IPS DF 6.9 (cell line): ENCODE measurements around the gene LGALS1.
"Not testable (repeated sequence)": the region's sequence is repeated elsewhere in the genome, so short reads cannot be mapped to it uniquely, and the experiment has no call there.

Source experiments
- DNase-seq: peaks from one replicate; pipeline ENCODE4 v3.0.0-alpha.2; 2013; ENCODE audit warnings: low read depth, low spot score
- H3K27ac ChIP-seq: one replicate; pipeline ENCODE4 v1.5.1; 2013; ENCODE audit warnings: low read length, control low read depth
- H3K27me3 ChIP-seq: 2 replicates; pipeline ENCODE4 v1.6.1; 2013; ENCODE audit warnings: mild to moderate bottlenecking, low read length; ENCODE audit not compliant: control insufficient read depth, insufficient read depth
- H3K36me3 ChIP-seq: 2 replicates; pipeline ENCODE4 v1.6.1; 2013; ENCODE audit warnings: low read length; ENCODE audit not compliant: control insufficient read depth, insufficient read depth
- H3K4me1 ChIP-seq: 2 replicates; pipeline ENCODE4 v1.6.1; 2013; ENCODE audit warnings: low read length; ENCODE audit not compliant: control insufficient read depth, insufficient read depth
- H3K4me3 ChIP-seq: 2 replicates; pipeline ENCODE4 v1.5.1; 2013; ENCODE audit warnings: mild to moderate bottlenecking, low read length
- H3K9me3 ChIP-seq: 2 replicates; pipeline ENCODE4 v1.6.1; 2013; ENCODE audit warnings: low read length, inconsistent platforms; ENCODE audit not compliant: control insufficient read depth, insufficient read depth
- WGBS: extraction: QIAGEN DNeasy Blood & Tissue Kit; methylation state at CpG from one replicate; pipeline ENCODE4 v1.1.7; 2013; ENCODE audit warnings: mixed read lengths, missing lambda C conversion rate; ENCODE audit not compliant: insufficient read length, insufficient coverage; 5-methylcytosine and 5-hydroxymethylcytosine counted together

The LGALS1 gene

GRCh38 chr22:37655252-37655563, 20.2 kb upstream of the LGALS1 start:
- Histone ChIP-seq H3K4me1 (peaks cover 4% of the 10 kb centered on the region; the same call in 1 of the 2 replicates), H3K36me3 (peaks cover 15% of the 10 kb centered on the region), H3K4me3 (no peak overlapping the region), H3K9me3 (no peaks in the 10 kb centered on the region), H3K27me3 (no peaks in the 10 kb centered on the region), H3K27ac (no peak overlapping the region)
- DNase-seq, result no peak
- no CpG with 5 or more reads among the region's 17 CpGs for WGBS

GRCh38 chr22:37656583-37656982, 18.9 kb upstream of the LGALS1 start:
- H3K36me3 ChIP-seq, H3K27me3 ChIP-seq, H3K4me3 ChIP-seq, H3K9me3 ChIP-seq, H3K27ac ChIP-seq, H3K4me1 ChIP-seq, DNase-seq: not testable (repeated sequence)
- no CpG with 5 or more reads among the region's 4 CpGs for WGBS

- peaks cover 4% of the 10 kb centered on the region; the same call in 1 of the 2 replicates for H3K4me1 ChIP-seq
- H3K27me3 ChIP-seq, result no peaks in the 10 kb centered on the region
- no peaks in the 10 kb centered on the region for H3K9me3 ChIP-seq
- no peak overlapping the region for H3K27ac ChIP-seq
- peak overlapping the region; percentile 38; the same call in 1 of the 2 replicates for H3K4me3 ChIP-seq
- no peak for DNase-seq
- no CpG with 5 or more reads among the region's 6 CpGs for WGBS
- H3K36me3 ChIP-seq, result peaks cover 4% of the 10 kb centered on the region; the same call in 1 of the 2 replicates
These were observed 17.8 kb upstream of the LGALS1 start for GRCh38 chr22:37657590-37658132.

GRCh38 chr22:37658133-37659065, 17.0 kb upstream of the LGALS1 start, which contains the start of gene PDXP:
Gene PDXP (plus strand): TSS chr22:37658723. CDS start chr22:37658783, 60 bp downstream.
- Histone ChIP-seq H3K4me1 (peaks cover 4% of the 10 kb centered on the region; the same call in 1 of the 2 replicates), H3K27me3 (no peaks in the 10 kb centered on the region), H3K9me3 (no peaks in the 10 kb centered on the region), H3K27ac (no peak within 1 kb of the TSS), H3K36me3 (peaks cover 2% of the 10 kb centered on the region; the same call in 1 of the 2 replicates), H3K4me3 (peak within 1 kb of the TSS; percentile 91)
- DNase-seq, result peak; percentile 99
- WGBS, result no CpG with 5 or more reads among the region's 101 CpGs

GRCh38 chr22:37659066-37659896, 16.2 kb upstream of the LGALS1 start:
- H3K9me3 ChIP-seq, result no peaks in the 10 kb centered on the region
- no peak overlapping the region for H3K27ac ChIP-seq
- peaks cover 4% of the 10 kb centered on the region; the same call in 1 of the 2 replicates for H3K4me1 ChIP-seq
- H3K4me3 ChIP-seq, result peak overlapping the region; percentile 91
- no peak for DNase-seq
- no peaks in the 10 kb centered on the region; the same call in 1 of the 2 replicates for H3K36me3 ChIP-seq
- H3K27me3 ChIP-seq, result no peaks in the 10 kb centered on the region
- WGBS, result no CpG with 5 or more reads among the region's 68 CpGs

GRCh38 chr22:37659897-37660708, 15.3 kb upstream of the LGALS1 start:
- Histone ChIP-seq H3K4me3 (peak overlapping the region; percentile 91; the same call in 1 of the 2 replicates), H3K36me3 (peaks cover under 1% of the 10 kb centered on the region), H3K27me3 (no peaks in the 10 kb centered on the region), H3K9me3 (no peaks in the 10 kb centered on the region), H3K4me1 (peaks cover 4% of the 10 kb centered on the region; the same call in 1 of the 2 replicates), H3K27ac (no peak overlapping the region)
- WGBS, result no CpG with 5 or more reads among the region's 14 CpGs
- no peak for DNase-seq

- H3K27me3 ChIP-seq, result no peaks in the 10 kb centered on the region
- peaks cover 4% of the 10 kb centered on the region; the same call in 1 of the 2 replicates for H3K4me1 ChIP-seq
- no CpG with 5 or more reads among the region's 2 CpGs for WGBS
- H3K36me3 ChIP-seq, result peaks cover 6% of the 10 kb centered on the region
- H3K4me3 ChIP-seq, result no peak overlapping the region
- no peak overlapping the region for H3K27ac ChIP-seq
- H3K9me3 ChIP-seq, result no peaks in the 10 kb centered on the region
- no peak for DNase-seq
These were observed 14.8 kb upstream of the LGALS1 start for GRCh38 chr22:37660709-37661045.

- Histone ChIP-seq H3K27ac (no peak overlapping the region), H3K27me3 (no peaks in the 10 kb centered on the region), H3K36me3 (peaks cover 10% of the 10 kb centered on the region), H3K9me3 (no peaks in the 10 kb centered on the region), H3K4me3 (no peak overlapping the region), H3K4me1 (peaks cover 4% of the 10 kb centered on the region; the same call in 1 of the 2 replicates)
- no CpG with 5 or more reads among the region's 12 CpGs for WGBS
- DNase-seq, result no peak
These were observed 14.1 kb upstream of the LGALS1 start for GRCh38 chr22:37661160-37661924.

GRCh38 chr22:37662039-37662438, 13.4 kb upstream of the LGALS1 start:
- Histone ChIP-seq H3K9me3 (no peaks in the 10 kb centered on the region), H3K4me1 (peaks cover 4% of the 10 kb centered on the region; the same call in 1 of the 2 replicates), H3K36me3 (peaks cover 12% of the 10 kb centered on the region), H3K27ac (no peak overlapping the region), H3K4me3 (no peak overlapping the region), H3K27me3 (no peaks in the 10 kb centered on the region)
- DNase-seq, result no peak
- WGBS, result no CpG with 5 or more reads among the region's 5 CpGs
